GM18907 (cell line): ENCODE results near the gene SLC39A11.
"Not testable (repeated sequence)": the region's sequence is repeated elsewhere in the genome, so short reads cannot be mapped to it uniquely, and the experiment has no call there.

Experiments used
- ATAC-seq: cut with Tn5 transposase; IDR thresholded peaks from one replicate; pipeline ENCODE4 v1.9.1; 2021; ENCODE audit warnings: mild to moderate bottlenecking, moderate library complexity; ENCODE audit not compliant: unreplicated experiment

The SLC39A11 gene

GRCh38 chr17:72766761-72767356 lies 325.6 kb downstream of the SLC39A11 start:
- no peak for ATAC-seq

- ATAC-seq, result no peak
Measured at GRCh38 chr17:72765368-72766153, 326.9 kb downstream of the SLC39A11 start.

DNA sequence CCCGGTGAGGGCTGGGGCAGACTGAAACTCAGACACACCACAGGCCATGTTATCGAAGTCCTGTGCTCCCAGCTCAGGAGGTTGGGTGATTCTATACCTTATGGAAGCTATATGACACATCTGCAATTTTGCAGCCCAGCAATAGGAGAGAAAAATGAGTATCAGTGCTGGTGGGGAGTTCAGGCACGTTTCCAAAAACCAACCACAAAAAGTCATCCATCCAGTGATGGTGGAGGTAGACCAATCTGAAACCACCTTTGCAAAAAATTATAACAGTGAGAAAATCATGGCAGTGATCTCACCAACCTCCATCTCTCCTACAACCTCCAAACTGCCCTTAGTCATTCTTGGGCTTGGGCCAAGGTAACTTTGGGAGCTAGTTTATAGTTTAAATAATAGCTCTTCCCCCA lies 327.9 kb downstream of the SLC39A11 start:
- no peak for ATAC-seq

- no peak for ATAC-seq
Measured at GRCh38 chr17:72763981-72764380, 328.5 kb downstream of the SLC39A11 start.

DNA sequence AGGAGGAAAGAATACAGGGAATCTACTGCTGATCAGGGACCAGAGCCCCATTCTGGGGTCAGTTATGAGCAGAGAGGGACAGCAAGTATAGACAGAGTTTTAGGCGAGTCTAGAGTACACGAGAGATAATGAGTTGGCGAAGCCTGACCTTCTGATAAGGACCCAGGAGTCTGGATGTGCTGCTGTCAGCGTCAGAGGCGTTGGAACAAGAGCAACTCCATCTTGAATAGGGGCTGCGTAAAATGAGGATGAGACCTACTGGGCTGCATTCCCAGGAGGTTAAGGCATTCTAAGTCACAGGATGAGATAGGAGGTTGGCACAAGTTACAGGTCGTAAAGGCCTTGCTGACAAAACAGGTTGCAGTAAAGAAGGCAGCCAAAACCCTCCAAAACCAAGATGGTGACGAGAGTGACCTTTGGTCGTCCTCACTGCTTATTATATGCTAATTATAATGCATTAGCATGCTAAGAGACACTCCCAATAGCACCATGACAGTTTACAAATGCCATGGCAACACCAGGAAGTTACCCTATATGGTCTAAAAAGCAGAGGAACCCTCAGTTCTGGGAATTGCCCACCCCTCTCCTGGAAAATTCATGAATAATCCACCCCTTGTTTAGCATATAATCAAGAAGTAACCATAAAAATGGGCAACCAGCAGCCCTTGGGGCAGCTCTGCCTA lies 330.5 kb downstream of the SLC39A11 start:
- ATAC-seq, result not testable (repeated sequence)

GRCh38 chr17:72761431-72761830 lies 331.1 kb downstream of the SLC39A11 start:
- ATAC-seq, result no peak

GRCh38 chr17:72760368-72760767 lies 332.1 kb downstream of the SLC39A11 start:
- ATAC-seq, result no peak

DNA sequence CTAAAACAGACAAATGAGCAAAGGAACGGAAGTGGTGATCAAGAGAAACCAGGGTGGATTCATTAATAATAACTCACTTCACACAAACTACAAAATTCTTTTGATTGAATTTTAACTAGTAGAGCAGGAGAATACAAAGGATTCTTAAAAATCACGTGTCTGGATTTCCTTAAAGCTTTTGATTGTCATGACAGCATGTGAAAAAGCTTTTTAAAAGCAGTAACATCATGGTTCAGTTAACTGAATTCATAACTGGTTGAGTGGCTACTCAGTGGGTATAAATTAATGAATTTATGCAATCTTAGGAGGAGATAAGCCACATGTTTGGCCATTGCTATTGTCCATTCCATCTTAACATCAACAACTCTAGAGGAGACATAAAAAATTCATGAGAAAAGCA lies 333.2 kb downstream of the SLC39A11 start:
- ATAC-seq, result no peak

DNA sequence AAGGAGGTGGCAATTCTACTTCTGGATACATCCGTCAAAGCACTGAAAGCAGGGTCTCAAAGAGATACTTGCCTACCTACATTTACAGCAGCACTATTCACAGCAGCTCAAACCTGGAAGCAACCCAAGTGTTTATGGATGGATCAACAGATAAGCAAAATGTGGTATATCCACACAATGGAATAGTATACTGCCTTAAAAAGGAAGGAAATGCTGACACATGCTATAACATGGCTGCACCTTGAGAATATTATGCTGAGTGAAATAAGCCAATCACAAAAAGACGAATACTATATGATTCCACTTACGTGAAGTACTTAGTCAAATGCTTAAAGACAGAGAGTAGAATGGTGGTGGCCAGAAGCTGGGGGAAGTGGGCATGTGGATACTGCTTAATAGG lies 336.2 kb downstream of the SLC39A11 start:
- no peak for ATAC-seq

- no peak for ATAC-seq
Measured at GRCh38 chr17:72754513-72754912, 338.0 kb downstream of the SLC39A11 start.

- ATAC-seq, result no peak
Measured at GRCh38 chr17:72751746-72752145, 340.7 kb downstream of the SLC39A11 start.

- no peak for ATAC-seq
Measured at GRCh38 chr17:72749119-72749572, 343.3 kb downstream of the SLC39A11 start.

- ATAC-seq, result no peak
Measured at GRCh38 chr17:72747501-72747900, 345.0 kb downstream of the SLC39A11 start.

DNA sequence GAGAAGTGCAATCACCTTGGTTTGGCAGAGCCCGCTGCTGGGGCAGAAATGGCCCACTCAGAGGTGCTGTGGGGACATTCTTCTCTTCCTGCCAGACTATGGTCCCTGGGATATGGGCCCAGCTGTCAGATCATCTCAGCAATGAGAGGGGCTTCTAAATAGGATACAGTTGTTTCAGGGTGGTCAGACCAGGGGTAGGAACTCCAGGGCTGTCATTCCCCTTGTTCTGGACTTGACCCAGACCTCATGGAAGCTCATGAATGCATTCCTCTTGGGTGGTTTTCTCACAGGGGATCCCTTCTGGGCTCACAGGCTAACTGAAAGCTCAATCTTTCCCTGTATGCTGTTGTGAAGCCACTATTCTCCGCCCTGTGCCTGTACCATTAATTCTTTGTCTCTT lies 347.2 kb downstream of the SLC39A11 start:
- ATAC-seq, result no peak

DNA sequence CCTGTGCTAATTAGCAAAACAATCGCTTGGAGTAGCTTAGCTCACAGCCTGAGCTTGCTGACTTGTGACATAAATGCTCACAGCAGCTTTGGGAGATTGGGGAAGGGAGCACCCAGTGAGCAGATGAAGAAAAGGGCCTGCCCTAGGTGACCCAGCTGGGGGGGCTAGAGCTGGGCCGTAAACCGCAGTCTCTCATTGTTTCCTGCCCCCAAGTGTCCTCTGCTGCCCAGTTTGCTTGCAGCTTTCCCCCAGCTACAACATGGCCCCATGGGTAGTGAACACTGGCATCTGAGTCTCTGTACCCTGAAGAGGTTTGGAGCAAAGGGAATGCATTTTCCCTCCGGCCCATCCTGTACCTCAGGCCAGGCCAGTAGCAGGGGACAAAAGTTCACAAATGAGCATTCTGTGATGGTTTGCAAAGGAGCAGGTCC lies 349.4 kb downstream of the SLC39A11 start:
- ATAC-seq, result no peak

GRCh38 chr17:72737151-72737690 lies 355.3 kb downstream of the SLC39A11 start:
- no peak for ATAC-seq

- ATAC-seq, result no peak
Measured at GRCh38 chr17:72735592-72735991, 356.9 kb downstream of the SLC39A11 start.

- no peak for ATAC-seq
Measured at GRCh38 chr17:72735048-72735447, 357.4 kb downstream of the SLC39A11 start.

DNA sequence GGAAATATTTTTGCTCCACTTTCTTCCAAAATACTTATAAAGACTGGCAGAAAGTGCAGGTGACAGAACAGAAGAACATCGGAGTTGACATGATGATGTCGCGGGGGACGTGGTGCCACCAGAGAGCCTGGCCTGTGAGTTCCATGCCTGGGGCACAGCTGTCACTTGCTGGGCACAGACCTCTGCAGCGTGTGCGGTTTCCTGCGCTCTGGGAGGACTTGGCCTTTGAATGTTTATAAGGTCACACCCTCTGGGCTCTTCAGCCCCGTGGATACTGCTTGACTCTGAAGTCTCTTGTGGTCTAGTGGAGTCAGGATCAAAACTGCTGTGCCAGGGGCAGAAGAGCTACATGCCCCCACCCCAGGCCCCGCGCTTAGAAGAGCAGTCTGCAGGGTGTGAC lies 357.9 kb downstream of the SLC39A11 start:
- ATAC-seq, result no peak

DNA sequence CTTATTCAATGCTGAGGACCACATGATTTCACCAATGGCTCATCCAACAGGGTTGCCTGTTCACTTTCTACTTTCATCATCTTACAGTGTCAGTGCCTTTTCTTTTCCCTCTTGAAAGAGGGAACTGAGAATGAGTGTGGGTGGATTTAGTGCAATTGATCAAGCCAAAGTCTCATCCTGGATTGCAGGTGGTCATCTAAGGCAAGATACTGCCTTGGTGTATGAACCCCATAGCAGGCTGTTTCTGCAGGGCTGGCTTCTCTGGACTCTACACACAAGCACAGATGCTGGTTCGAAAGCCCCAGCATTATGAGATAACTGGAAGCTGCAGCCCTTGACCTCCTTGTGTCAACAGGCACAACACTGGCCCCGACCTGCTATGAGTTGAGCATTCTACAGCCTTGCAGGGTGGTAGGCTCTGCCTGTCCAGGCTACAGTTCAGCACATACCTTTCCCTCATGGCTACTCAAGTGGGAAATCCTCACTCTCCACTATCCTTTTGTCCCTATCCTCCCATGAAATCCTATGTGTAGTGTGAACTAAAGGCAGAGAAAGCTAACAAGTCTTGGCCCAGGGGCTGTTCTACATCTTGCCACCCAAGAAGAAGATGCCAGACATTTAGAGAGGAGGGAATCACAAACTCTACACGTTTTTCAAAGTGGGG lies 358.7 kb downstream of the SLC39A11 start:
- ATAC-seq, result peak; percentile 52
